BLaER1 treated with 17β-estradiol and CSF1 and Interleukin-3, amounts not matched to agents 10 nM and 100 nM (cell line): ENCODE results near the gene PRKAG1.

Experiments used
- H3K27ac ChIP-seq, 11 experiments: shearing (Covaris generic); formaldehyde crosslinking; 2 replicates each; pipeline ENCODE4 v1.8.1; 2022
- H3K27me3 ChIP-seq, 11 experiments: shearing (Covaris generic); formaldehyde crosslinking; 2 replicates each; pipeline ENCODE4 v1.8.1; 2022
- H3K36me3 ChIP-seq, 11 experiments: shearing (Covaris generic); formaldehyde crosslinking; 2 replicates each; pipeline ENCODE4 v1.8.1; 2022
- H3K4me1 ChIP-seq, 10 experiments: shearing (Covaris generic); formaldehyde crosslinking; 2 replicates each; pipeline ENCODE4 v1.8.1; 2022
- H3K4me2 ChIP-seq, 11 experiments: shearing (Covaris generic); formaldehyde crosslinking; 2 replicates each; pipeline ENCODE4 v1.8.1; 2022
- H3K4me3 ChIP-seq, 10 experiments: shearing (Covaris generic); formaldehyde crosslinking; 2 replicates each; pipeline ENCODE4 v1.8.1; 2022
- H3K9ac ChIP-seq, 11 experiments: shearing (Covaris generic); formaldehyde crosslinking; 2 replicates each; pipeline ENCODE4 v1.8.1; 2022
- H3K9me3 ChIP-seq, 11 experiments: shearing (Covaris generic); formaldehyde crosslinking; replicated peaks in 1 of 11; 2 replicates each; pipeline ENCODE4 v1.8.1; 2022
- H4K20me1 ChIP-seq, 11 experiments: shearing (Covaris generic); formaldehyde crosslinking; 2 replicates each; pipeline ENCODE4 v1.8.1; 2022
- Cebpa-rat ChIP-seq, 11 experiments: shearing (Covaris generic); IDR thresholded peaks; 2 replicates each; pipeline ENCODE4 v1.8.1; 2022

PRKAG1 gene

GRCh38 chr12:49036029-49036428 lies 17.5 kb upstream of the PRKAG1 start:
- H3K27me3 ChIP-seq: no peaks in the 10 kb centered on the region
- no peak overlapping the region for H3K27ac ChIP-seq
- H3K9me3 ChIP-seq: no peaks in the 10 kb centered on the region
- H3K4me3 ChIP-seq: no peak overlapping the region
- TF ChIP-seq Cebpa-rat (IDR thresholded peaks at IDR 0.05): no peak
- no peak overlapping the region for H3K9ac ChIP-seq
- peaks cover 99 to 100% (median 100%) of the 10 kb centered on the region in 11 experiments for H3K36me3 ChIP-seq
- H3K4me1 ChIP-seq: no peaks in the 10 kb centered on the region
- no peak overlapping the region for H3K4me2 ChIP-seq
- peaks cover 71 to 100% (median 100%) of the 10 kb centered on the region in 11 experiments for H4K20me1 ChIP-seq

- H3K27me3 ChIP-seq: no peaks in the 10 kb centered on the region
Observed at GRCh38 chr12:49034286-49034622, 15.7 kb upstream of the PRKAG1 start.

GRCh38 chr12:49033611-49034285 lies 15.2 kb upstream of the PRKAG1 start:
- Histone ChIP-seq H3K36me3 (peaks cover 95 to 100% (median 99%) of the 10 kb centered on the region in 11 experiments), H3K4me1 (peaks cover 0 to 9% (median 0%) of the 10 kb centered on the region in 10 experiments; a peak in 5 of 20 replicates)

More at GRCh38 chr12:49034286-49034622, 15.7 kb upstream of the PRKAG1 start:
- Histone ChIP-seq H3K4me3 (no peak overlapping the region), H3K9me3 (no peaks in the 10 kb centered on the region), H3K36me3 (peaks cover 95 to 100% (median 99%) of the 10 kb centered on the region in 11 experiments), H3K27ac (no peak overlapping the region), H4K20me1 (peaks cover 71 to 100% (median 93%) of the 10 kb centered on the region in 11 experiments), H3K9ac (no peak overlapping the region), H3K4me1 (0 out of 20 replicates have a peak, but pooled peaks cover 0 to 4% (median 0%) of the 10 kb centered on the region in 10 experiments), H3K4me2 (no peak overlapping the region)
- TF ChIP-seq Cebpa-rat (IDR thresholded peaks at IDR 0.05): no peak

GRCh38 chr12:49032679-49033447 lies 14.3 kb upstream of the PRKAG1 start:
- no peaks in the 10 kb centered on the region for H3K9me3 ChIP-seq
- no peak overlapping the region for H3K4me3 ChIP-seq
- no peak overlapping the region for H3K4me2 ChIP-seq
- no peak for TF ChIP-seq Cebpa-rat (IDR thresholded peaks at IDR 0.05)
- peaks cover 0 to 18% (median 0%) of the 10 kb centered on the region in 10 experiments; a peak in 6 of 20 replicates for H3K4me1 ChIP-seq
- no peak overlapping the region for H3K27ac ChIP-seq
- peaks cover 63 to 100% (median 93%) of the 10 kb centered on the region in 11 experiments for H4K20me1 ChIP-seq
- H3K27me3 ChIP-seq: no peaks in the 10 kb centered on the region
- peaks cover 95 to 100% (median 99%) of the 10 kb centered on the region in 11 experiments for H3K36me3 ChIP-seq
- H3K9ac ChIP-seq: no peak overlapping the region

More at GRCh38 chr12:49033611-49034285, 15.2 kb upstream of the PRKAG1 start:
- Histone ChIP-seq H3K27me3 (no peaks in the 10 kb centered on the region), H3K9ac (no peak overlapping the region), H3K9me3 (no peaks in the 10 kb centered on the region), H4K20me1 (peaks cover 71 to 100% (median 93%) of the 10 kb centered on the region in 11 experiments), H3K27ac (no peak overlapping the region), H3K4me3 (no peak overlapping the region), H3K4me2 (no peak overlapping the region)
- no peak for TF ChIP-seq Cebpa-rat (IDR thresholded peaks at IDR 0.05)

GRCh38 chr12:49032276-49032675 lies 13.7 kb upstream of the PRKAG1 start:
- TF ChIP-seq Cebpa-rat (IDR thresholded peaks at IDR 0.05): no peak
- Histone ChIP-seq H3K4me1 (peaks cover 0 to 20% (median 0%) of the 10 kb centered on the region in 10 experiments; a peak in 6 of 20 replicates), H3K9me3 (no peaks in the 10 kb centered on the region), H3K36me3 (peaks cover 95 to 100% (median 99%) of the 10 kb centered on the region in 11 experiments), H3K4me3 (no peak overlapping the region), H3K27me3 (no peaks in the 10 kb centered on the region), H4K20me1 (peaks cover 57 to 100% (median 93%) of the 10 kb centered on the region in 11 experiments), H3K27ac (no peak overlapping the region), H3K4me2 (no peak overlapping the region), H3K9ac (no peak overlapping the region)

- H3K27ac ChIP-seq: no peak overlapping the region
- H3K4me3 ChIP-seq: no peak overlapping the region
- H3K36me3 ChIP-seq: peaks cover 95 to 100% (median 99%) of the 10 kb centered on the region in 11 experiments
- peaks cover 0 to 20% (median 0%) of the 10 kb centered on the region in 10 experiments; a peak in 6 of 20 replicates for H3K4me1 ChIP-seq
- H3K4me2 ChIP-seq: no peak overlapping the region
- no peaks in the 10 kb centered on the region for H3K27me3 ChIP-seq
- H4K20me1 ChIP-seq: peaks cover 53 to 100% (median 90%) of the 10 kb centered on the region in 11 experiments
- no peak for TF ChIP-seq Cebpa-rat (IDR thresholded peaks at IDR 0.05)
- no peak overlapping the region for H3K9ac ChIP-seq
- no peaks in the 10 kb centered on the region for H3K9me3 ChIP-seq
Observed at GRCh38 chr12:49031573-49032161, 13.1 kb upstream of the PRKAG1 start.

GRCh38 chr12:49030714-49031572 lies 12.4 kb upstream of the PRKAG1 start:
- Histone ChIP-seq H3K27me3 (no peaks in the 10 kb centered on the region), H3K4me3 (no peak overlapping the region), H4K20me1 (peaks cover 52 to 100% (median 90%) of the 10 kb centered on the region in 11 experiments), H3K36me3 (peaks cover 95 to 100% (median 99%) of the 10 kb centered on the region in 11 experiments), H3K4me1 (peaks cover 0 to 20% (median 0%) of the 10 kb centered on the region in 10 experiments; a peak in 6 of 20 replicates), H3K9me3 (no peaks in the 10 kb centered on the region), H3K27ac (no peak overlapping the region), H3K4me2 (no peak overlapping the region), H3K9ac (no peak overlapping the region)
- TF ChIP-seq Cebpa-rat (IDR thresholded peaks at IDR 0.05): no peak

GRCh38 chr12:49030119-49030518 lies 11.5 kb upstream of the PRKAG1 start:
- Histone ChIP-seq H4K20me1 (peaks cover 53 to 100% (median 90%) of the 10 kb centered on the region in 11 experiments), H3K4me3 (no peak overlapping the region), H3K4me1 (peaks cover 0 to 20% (median 0%) of the 10 kb centered on the region in 10 experiments; a peak in 6 of 20 replicates), H3K36me3 (peaks cover 95 to 100% (median 99%) of the 10 kb centered on the region in 11 experiments), H3K9me3 (no peaks in the 10 kb centered on the region), H3K4me2 (no peak overlapping the region), H3K9ac (no peak overlapping the region), H3K27ac (no peak overlapping the region), H3K27me3 (no peaks in the 10 kb centered on the region)
- no peak for TF ChIP-seq Cebpa-rat (IDR thresholded peaks at IDR 0.05)
